Liver (tissue), 9 donors: ENCODE results near the gene HSPG2. TPM values are rescaled to one million over a fixed set of nuclear protein-coding genes. Genes with fewer than 3 reads are reported as not detected.

Source experiments
- DNase-seq: peaks from one replicate; pipeline ENCODE4 v3.0.0-alpha.2; 2017; ENCODE audit warnings: low spot score
- H3K27ac ChIP-seq, 2 donors: one replicate each; pipeline ENCODE4 v1.7.0; 2013; ENCODE audit warnings: inconsistent platforms in 2 of 2, low read length in 2 of 2, control low read depth in 1 of 2, low read depth in 1 of 2, mild to moderate bottlenecking in 1 of 2
- H3K27me3 ChIP-seq, 4 donors: one replicate each; pipeline versions ENCODE4 v1.6.1 to v1.7.0; 2013; ENCODE audit warnings: low read length in 3 of 4, inconsistent platforms in 1 of 4, mild to moderate bottlenecking in 1 of 4, moderate library complexity in 1 of 4; ENCODE audit not compliant: control insufficient read depth in 4 of 4, insufficient read depth in 4 of 4
- H3K36me3 ChIP-seq, 4 donors: one replicate each; pipeline versions ENCODE4 v1.6.1 to v1.7.0; 2013; ENCODE audit warnings: low read length in 3 of 4, mild to moderate bottlenecking in 3 of 4, low read depth in 1 of 4, moderate library complexity in 1 of 4; ENCODE audit not compliant: control insufficient read depth in 4 of 4, insufficient read depth in 3 of 4
- H3K4me1 ChIP-seq, 4 donors: one replicate each; pipeline versions ENCODE4 v1.6.1 to v1.7.0; 2013; ENCODE audit warnings: low read length in 3 of 4, mild to moderate bottlenecking in 3 of 4, moderate library complexity in 1 of 4; ENCODE audit not compliant: control insufficient read depth in 4 of 4, insufficient read depth in 4 of 4
- H3K4me3 ChIP-seq, 3 donors: one replicate each; pipeline versions ENCODE4 v1.6.1 to v1.7.0; 2013; ENCODE audit warnings: low read length in 3 of 3, control low read depth in 1 of 3, low read depth in 1 of 3, mild to moderate bottlenecking in 1 of 3
- H3K9ac ChIP-seq, 2 donors: one replicate each; pipeline ENCODE4 v1.7.0; 2013; ENCODE audit warnings: low read length in 2 of 2, mild to moderate bottlenecking in 2 of 2, moderate library complexity in 2 of 2, control low read depth in 1 of 2, low read depth in 1 of 2
- H3K9me3 ChIP-seq, 4 donors: one replicate each; pipeline versions ENCODE4 v1.6.1 to v1.7.0; 2013; ENCODE audit warnings: low read length in 3 of 4; ENCODE audit not compliant: control insufficient read depth in 4 of 4
- EGR1 ChIP-seq, 2 donors: IDR thresholded peaks; 2 replicates each; pipeline ENCODE4 v1.6.1; 2016 to 2018; ENCODE audit warnings: antibody characterized with exemption in 2 of 2, low read depth in 2 of 2
- FOXA1 ChIP-seq: IDR thresholded peaks from 2 replicates; pipeline ENCODE4 v1.6.1; 2016; ENCODE audit warnings: antibody characterized with exemption
- FOXA2 ChIP-seq: IDR thresholded peaks from 2 replicates; pipeline ENCODE4 v1.6.1; 2016; ENCODE audit warnings: antibody characterized with exemption
- GABPA ChIP-seq, 2 donors: IDR thresholded peaks in 1 of 2; conservative IDR thresholded peaks in 1 of 2; 2 replicates each; pipeline ENCODE4 v1.6.1; 2016; ENCODE audit warnings: antibody characterized with exemption in 2 of 2, mild to moderate bottlenecking in 1 of 2, moderate library complexity in 1 of 2
- HNF4A ChIP-seq, 2 donors: conservative IDR thresholded peaks; 2 replicates each; pipeline ENCODE4 v1.6.1; 2016; ENCODE audit warnings: antibody characterized with exemption in 2 of 2, mild to moderate bottlenecking in 2 of 2
- JUND ChIP-seq, 2 donors: IDR thresholded peaks; 2 replicates each; pipeline ENCODE4 v1.6.1; 2016; ENCODE audit warnings: antibody characterized with exemption in 2 of 2
- NR2F2 ChIP-seq: IDR thresholded peaks from 2 replicates; pipeline ENCODE4 v1.6.1; 2016; ENCODE audit warnings: antibody characterized with exemption
- RAD21 ChIP-seq, 2 donors: IDR thresholded peaks; 2 replicates each; pipeline ENCODE4 v1.6.1; 2016; ENCODE audit warnings: antibody characterized with exemption in 2 of 2, mild to moderate bottlenecking in 2 of 2
- RXRA ChIP-seq, 2 donors: IDR thresholded peaks; 2 replicates each; pipeline ENCODE4 v1.6.1; 2017 to 2018; ENCODE audit warnings: antibody characterized with exemption in 2 of 2, mild to moderate bottlenecking in 1 of 2
- SP1 ChIP-seq: IDR thresholded peaks from 2 replicates; pipeline ENCODE4 v1.6.1; 2018; ENCODE audit warnings: antibody characterized with exemption, mild to moderate bottlenecking
- TAF1 ChIP-seq: conservative IDR thresholded peaks from 2 replicates; pipeline ENCODE4 v1.6.1; 2016; ENCODE audit warnings: antibody characterized with exemption, mild to moderate bottlenecking
- YY1 ChIP-seq: IDR thresholded peaks from 2 replicates; pipeline ENCODE4 v1.6.1; 2016; ENCODE audit warnings: antibody characterized with exemption, mild to moderate bottlenecking
- WGBS: extraction: QIAGEN DNeasy Blood & Tissue Kit; methylation state at CpG from one replicate; pipeline ENCODE4 v1.1.7; 2013; 5-methylcytosine and 5-hydroxymethylcytosine counted together
- polyA plus RNA-seq, 2 donors: library from polyadenylated mRNA; stranded (reverse) in 1 of 2; unstranded in 1 of 2; fragments of 200-250 nt in 1 of 2; fragments of >200 nt in 1 of 2; fragmentation: Nextera tagmentation in 1 of 2; extraction: Ambion mirVana in 1 of 2; gene quantifications; one replicate each; pipeline versions ENCODE4 v1.2.1 to v1.2.3, GENCODE V29; 2013 to 2015
- total RNA-seq, 2 donors: library from RNA; depleted of rRNA; stranded (reverse); fragments of >200 nt; gene quantifications; one replicate each; pipeline ENCODE4 v1.2.3, GENCODE V29; 2014
- TF ChIP-seq, protein P1 (sequence below): IDR thresholded peaks from 2 replicates; pipeline ENCODE4 v1.6.1; 2016; ENCODE audit warnings: antibody characterized with exemption
- TF ChIP-seq, protein P2 (sequence below): IDR thresholded peaks from 2 replicates; pipeline ENCODE4 v1.6.1; 2016; ENCODE audit warnings: antibody characterized with exemption, mild to moderate bottlenecking
- TF ChIP-seq, protein P3 (sequence below): IDR thresholded peaks from 2 replicates; pipeline ENCODE4 v1.6.1; 2016; ENCODE audit warnings: antibody characterized with exemption
- TF ChIP-seq, protein P4 (sequence below): fragments of 150-350 bp; IDR thresholded peaks from 2 replicates; pipeline ENCODE4 v1.5.1; 2017; ENCODE audit warnings: improper control_type of control experiment, low read depth, low read length; ENCODE audit not compliant: missing input control
- donor health status: healthy.
- donor health status: healthy.
- donor health status: healthy.
- donor health status: healthy.
- donor health status: healthy.

Gene HSPG2
- total and polyA plus RNA-seq, 4 donors = 5.6 to 43.9 (median 23.9) TPM

DNA sequence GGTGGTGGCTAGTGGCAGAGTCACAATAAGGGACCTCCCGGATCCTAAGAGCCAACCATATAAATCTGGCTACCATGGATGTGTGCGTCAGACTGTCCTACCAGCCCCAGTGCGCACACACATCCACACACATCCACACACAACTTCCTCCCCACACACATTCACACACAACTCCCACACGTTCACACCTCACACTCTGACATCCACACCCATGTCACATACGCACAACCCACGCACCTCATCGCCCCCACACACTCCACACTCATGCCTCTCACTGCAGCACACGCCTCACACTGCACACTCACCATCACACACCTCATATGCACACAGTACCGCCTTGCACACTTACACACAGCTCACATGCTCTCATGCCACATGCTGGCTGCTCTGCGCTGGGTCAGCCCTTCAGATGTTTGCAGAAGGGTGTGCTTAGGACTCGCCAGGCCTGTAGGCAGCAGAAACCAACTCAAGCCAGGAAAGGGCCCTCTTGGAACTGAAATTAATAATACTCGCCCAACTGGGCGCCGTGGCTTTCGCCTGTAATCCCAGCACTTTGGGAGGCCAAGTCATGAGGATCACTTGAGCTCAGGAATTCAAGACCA, 122.0 kb downstream of the HSPG2 start:
- no peak for TF ChIP-seq NR2F2
- TF ChIP-seq FOXA2 = no peak
- no peak for TF ChIP-seq GABPA (IDR thresholded peaks at IDR 0.05 in 1 of 2, conservative IDR thresholded peaks at IDR 0.05 in 1 of 2)
- no peak for TF ChIP-seq RAD21 (IDR thresholded peaks at IDR 0.05)
- TF ChIP-seq, protein P1, sequence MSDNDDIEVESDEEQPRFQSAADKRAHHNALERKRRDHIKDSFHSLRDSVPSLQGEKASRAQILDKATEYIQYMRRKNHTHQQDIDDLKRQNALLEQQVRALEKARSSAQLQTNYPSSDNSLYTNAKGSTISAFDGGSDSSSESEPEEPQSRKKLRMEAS = no peak
- no peak for TF ChIP-seq HNF4A (conservative IDR thresholded peaks at IDR 0.05)
- no peak for TF ChIP-seq RXRA (IDR thresholded peaks at IDR 0.05)
- TF ChIP-seq FOXA1 = no peak
- no peak for TF ChIP-seq EGR1 (IDR thresholded peaks at IDR 0.05; ENCODE audit: low read depth in 2 of 2)
- no peak for TF ChIP-seq YY1
- no peak for TF ChIP-seq TAF1
- TF ChIP-seq SP1 = no peak
- TF ChIP-seq, protein P2, sequence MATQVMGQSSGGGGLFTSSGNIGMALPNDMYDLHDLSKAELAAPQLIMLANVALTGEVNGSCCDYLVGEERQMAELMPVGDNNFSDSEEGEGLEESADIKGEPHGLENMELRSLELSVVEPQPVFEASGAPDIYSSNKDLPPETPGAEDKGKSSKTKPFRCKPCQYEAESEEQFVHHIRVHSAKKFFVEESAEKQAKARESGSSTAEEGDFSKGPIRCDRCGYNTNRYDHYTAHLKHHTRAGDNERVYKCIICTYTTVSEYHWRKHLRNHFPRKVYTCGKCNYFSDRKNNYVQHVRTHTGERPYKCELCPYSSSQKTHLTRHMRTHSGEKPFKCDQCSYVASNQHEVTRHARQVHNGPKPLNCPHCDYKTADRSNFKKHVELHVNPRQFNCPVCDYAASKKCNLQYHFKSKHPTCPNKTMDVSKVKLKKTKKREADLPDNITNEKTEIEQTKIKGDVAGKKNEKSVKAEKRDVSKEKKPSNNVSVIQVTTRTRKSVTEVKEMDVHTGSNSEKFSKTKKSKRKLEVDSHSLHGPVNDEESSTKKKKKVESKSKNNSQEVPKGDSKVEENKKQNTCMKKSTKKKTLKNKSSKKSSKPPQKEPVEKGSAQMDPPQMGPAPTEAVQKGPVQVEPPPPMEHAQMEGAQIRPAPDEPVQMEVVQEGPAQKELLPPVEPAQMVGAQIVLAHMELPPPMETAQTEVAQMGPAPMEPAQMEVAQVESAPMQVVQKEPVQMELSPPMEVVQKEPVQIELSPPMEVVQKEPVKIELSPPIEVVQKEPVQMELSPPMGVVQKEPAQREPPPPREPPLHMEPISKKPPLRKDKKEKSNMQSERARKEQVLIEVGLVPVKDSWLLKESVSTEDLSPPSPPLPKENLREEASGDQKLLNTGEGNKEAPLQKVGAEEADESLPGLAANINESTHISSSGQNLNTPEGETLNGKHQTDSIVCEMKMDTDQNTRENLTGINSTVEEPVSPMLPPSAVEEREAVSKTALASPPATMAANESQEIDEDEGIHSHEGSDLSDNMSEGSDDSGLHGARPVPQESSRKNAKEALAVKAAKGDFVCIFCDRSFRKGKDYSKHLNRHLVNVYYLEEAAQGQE = no peak
- no peak for TF ChIP-seq JUND (IDR thresholded peaks at IDR 0.05)
- TF ChIP-seq, protein P3, sequence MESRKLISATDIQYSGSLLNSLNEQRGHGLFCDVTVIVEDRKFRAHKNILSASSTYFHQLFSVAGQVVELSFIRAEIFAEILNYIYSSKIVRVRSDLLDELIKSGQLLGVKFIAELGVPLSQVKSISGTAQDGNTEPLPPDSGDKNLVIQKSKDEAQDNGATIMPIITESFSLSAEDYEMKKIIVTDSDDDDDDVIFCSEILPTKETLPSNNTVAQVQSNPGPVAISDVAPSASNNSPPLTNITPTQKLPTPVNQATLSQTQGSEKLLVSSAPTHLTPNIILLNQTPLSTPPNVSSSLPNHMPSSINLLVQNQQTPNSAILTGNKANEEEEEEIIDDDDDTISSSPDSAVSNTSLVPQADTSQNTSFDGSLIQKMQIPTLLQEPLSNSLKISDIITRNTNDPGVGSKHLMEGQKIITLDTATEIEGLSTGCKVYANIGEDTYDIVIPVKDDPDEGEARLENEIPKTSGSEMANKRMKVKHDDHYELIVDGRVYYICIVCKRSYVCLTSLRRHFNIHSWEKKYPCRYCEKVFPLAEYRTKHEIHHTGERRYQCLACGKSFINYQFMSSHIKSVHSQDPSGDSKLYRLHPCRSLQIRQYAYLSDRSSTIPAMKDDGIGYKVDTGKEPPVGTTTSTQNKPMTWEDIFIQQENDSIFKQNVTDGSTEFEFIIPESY = no peak
- Histone ChIP-seq H3K27ac (no peak overlapping the region), H3K9ac (no peak overlapping the region), H3K36me3 (no peaks in the 10 kb centered on the region), H3K27me3 (no peaks in the 10 kb centered on the region), H3K9me3 (no peaks in the 10 kb centered on the region), H3K4me1 (peaks cover 0 to 8% (median 0%) of the 10 kb centered on the region in 4 donors), H3K4me3 (no peak overlapping the region)
- 92% methylated on average over 15 of the region's 15 CpGs for WGBS
- DNase-seq = no peak

DNA sequence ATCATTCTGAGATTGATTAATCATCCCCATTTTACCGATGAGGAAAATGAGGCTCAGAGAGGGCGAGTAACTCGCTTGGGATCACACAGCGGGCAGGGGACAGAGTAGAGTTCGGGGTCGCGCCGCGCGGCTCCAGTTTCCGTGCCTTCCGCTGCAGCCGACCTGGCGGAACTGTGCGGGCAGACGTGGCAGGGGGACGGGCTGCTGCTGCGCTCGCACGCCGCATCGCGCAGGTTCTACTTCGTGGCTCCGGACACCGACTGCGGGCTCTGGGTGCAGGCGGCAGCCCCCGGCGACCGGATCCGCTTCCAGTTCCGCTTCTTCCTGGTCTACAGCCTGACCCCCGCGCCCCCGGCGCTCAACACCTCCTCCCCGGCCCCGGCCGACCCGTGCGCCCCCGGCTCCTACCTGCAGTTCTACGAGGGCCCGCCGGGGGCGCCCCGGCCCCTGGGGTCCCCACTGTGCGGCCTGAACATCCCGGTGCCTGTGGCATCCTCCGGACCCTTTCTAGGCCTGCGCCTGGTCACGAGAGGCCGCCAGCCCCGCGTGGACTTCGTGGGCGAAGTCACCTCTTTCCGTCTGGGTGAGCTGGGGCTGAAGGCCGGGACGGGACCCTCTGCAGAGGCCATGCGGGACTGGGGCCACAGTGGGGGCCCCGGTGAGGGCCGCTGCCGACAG, 122.7 kb downstream of the HSPG2 start:
- WGBS = 20% methylated on average over 65 of the region's 65 CpGs
- Histone ChIP-seq H3K27ac (no peak overlapping the region), H3K4me1 (peaks cover 0 to 8% (median 0%) of the 10 kb centered on the region in 4 donors), H3K27me3 (no peaks in the 10 kb centered on the region), H3K36me3 (no peaks in the 10 kb centered on the region), H3K9ac (no peak overlapping the region), H3K9me3 (no peaks in the 10 kb centered on the region), H3K4me3 (peak overlapping the region in 1 of 3 donors; percentile 20)
- TF ChIP-seq JUND (IDR thresholded peaks at IDR 0.05) (no peak), FOXA2 (no peak), RAD21 (IDR thresholded peaks at IDR 0.05) (peak in 1 of 2 donors; percentile 14), GABPA (IDR thresholded peaks at IDR 0.05 in 1 of 2, conservative IDR thresholded peaks at IDR 0.05 in 1 of 2) (no peak)
- TF ChIP-seq, protein P1 = no peak
- TF ChIP-seq, protein P4, sequence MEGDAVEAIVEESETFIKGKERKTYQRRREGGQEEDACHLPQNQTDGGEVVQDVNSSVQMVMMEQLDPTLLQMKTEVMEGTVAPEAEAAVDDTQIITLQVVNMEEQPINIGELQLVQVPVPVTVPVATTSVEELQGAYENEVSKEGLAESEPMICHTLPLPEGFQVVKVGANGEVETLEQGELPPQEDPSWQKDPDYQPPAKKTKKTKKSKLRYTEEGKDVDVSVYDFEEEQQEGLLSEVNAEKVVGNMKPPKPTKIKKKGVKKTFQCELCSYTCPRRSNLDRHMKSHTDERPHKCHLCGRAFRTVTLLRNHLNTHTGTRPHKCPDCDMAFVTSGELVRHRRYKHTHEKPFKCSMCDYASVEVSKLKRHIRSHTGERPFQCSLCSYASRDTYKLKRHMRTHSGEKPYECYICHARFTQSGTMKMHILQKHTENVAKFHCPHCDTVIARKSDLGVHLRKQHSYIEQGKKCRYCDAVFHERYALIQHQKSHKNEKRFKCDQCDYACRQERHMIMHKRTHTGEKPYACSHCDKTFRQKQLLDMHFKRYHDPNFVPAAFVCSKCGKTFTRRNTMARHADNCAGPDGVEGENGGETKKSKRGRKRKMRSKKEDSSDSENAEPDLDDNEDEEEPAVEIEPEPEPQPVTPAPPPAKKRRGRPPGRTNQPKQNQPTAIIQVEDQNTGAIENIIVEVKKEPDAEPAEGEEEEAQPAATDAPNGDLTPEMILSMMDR = peak; percentile 23
- DNase-seq = no peak
